Measurements from ENCODE around the gene PRSS35.

DNA sequence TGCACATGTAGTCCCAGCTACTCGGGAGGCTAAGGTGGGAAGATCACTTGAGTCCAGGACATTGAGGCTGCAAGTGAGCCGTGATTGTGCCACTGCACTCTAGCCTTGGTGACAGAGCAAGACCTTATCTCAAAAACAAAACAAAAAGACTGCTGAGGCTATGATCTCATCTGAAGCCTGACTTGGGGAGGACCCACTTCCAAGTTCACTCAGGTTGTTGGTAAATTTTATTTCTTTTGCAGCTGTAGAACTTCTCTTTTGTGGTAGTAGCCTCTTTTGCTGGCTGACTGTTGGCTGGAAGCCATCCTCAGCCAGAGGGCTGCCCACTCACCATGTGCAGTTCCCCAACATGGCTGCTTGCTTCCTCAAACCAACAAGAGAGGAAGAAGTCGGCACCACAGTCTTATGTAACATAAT lies 44.7 kb upstream of the PRSS35 start:
- TF ChIP-seq, protein P1, sequence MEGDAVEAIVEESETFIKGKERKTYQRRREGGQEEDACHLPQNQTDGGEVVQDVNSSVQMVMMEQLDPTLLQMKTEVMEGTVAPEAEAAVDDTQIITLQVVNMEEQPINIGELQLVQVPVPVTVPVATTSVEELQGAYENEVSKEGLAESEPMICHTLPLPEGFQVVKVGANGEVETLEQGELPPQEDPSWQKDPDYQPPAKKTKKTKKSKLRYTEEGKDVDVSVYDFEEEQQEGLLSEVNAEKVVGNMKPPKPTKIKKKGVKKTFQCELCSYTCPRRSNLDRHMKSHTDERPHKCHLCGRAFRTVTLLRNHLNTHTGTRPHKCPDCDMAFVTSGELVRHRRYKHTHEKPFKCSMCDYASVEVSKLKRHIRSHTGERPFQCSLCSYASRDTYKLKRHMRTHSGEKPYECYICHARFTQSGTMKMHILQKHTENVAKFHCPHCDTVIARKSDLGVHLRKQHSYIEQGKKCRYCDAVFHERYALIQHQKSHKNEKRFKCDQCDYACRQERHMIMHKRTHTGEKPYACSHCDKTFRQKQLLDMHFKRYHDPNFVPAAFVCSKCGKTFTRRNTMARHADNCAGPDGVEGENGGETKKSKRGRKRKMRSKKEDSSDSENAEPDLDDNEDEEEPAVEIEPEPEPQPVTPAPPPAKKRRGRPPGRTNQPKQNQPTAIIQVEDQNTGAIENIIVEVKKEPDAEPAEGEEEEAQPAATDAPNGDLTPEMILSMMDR (IDR thresholded peaks at IDR 0.05; ENCODE audit: low read depth, low read length), result no peak
- no peak for TF ChIP-seq EZH2phosphoT487 (IDR thresholded peaks at IDR 0.05; ENCODE audit: low read depth)

Data from OCI-LY3 (cell line).